Measurements from ENCODE around the gene DDX31.

Gene DDX31

DNA sequence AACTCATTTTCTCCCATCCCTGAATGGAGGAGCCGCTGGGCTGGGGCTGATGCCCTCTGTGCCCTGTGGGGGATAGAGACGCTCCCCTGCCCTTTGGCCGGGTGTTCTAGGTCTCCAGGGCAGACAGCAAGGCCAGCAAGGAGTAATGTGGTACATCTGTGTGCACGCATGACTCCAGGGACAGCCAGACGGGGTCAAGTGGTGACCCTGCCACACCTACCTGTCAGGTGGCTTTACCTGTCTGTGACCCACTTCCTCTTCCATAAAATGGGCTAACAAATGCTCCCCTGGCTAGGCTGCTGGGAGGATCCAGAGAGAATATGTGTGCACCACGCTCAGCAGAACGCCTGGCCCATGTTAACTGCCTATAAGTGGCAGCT lies 122.7 kb downstream of the DDX31 start:
- DNase-seq (ENCODE audit: low read depth in 2 of 2), result no peak

DNA sequence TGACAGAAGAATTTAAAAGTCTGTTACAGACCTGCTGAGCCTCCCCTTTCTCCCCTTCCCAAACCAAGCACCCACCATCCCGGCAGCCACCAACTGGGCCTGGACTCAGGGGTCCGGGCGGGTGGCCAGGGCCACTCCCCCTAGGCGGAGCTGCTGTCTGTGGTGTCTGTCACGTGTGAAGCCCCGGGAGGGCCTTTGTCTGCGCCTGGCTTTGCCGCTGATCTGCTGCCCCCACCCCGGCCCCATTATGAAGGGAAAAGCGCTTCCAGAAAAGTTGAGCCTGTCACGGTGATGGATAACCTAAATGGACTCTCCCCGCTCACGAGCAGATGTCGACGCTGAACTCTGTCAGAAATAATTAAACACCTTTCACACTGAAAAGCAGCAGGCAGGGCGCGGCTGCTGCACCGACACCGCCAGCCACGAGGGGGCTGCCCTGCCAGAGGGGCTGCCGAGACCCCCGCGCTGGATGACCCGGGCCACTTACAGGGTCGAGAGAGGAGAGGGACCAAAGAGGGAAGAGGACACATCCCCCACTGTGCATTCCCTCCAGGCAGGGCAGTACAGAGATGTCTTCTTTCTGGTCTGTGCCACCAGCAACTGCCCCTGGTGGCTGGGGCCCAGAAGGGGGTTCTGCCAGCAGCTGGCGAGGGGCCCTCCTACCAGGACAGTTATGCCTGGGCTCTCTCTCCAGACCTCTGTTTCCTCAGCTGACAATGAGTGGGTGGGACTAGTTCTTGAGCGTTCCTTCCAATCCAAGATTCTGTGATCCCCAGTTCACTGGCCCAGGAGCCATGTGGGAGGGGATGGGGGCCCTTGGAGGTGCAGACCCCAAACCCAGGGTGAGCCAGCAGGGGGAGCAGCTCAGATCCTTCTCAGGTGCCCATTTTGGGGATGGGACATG lies 123.4 kb downstream of the DDX31 start:
- no peak for DNase-seq (ENCODE audit: low read depth in 2 of 2)

DNA sequence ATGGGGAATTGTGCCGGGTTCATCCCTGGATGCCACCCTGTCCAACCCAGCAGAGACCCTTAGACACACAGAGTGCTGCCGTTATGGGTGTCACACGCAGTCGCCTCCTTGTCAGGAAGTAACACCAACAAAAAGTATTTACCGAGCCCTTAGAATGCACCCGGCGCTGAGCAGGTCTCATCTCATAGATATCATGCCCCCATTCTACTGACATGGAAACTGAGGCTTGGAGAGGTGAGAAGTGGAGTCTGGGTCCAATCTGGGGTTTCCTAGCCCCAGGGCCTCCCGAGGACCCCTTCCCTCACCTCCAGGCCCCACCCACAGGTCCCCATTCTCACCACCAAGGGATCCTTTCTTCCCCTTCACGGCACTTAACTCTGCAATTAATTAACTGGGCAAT lies 124.2 kb downstream of the DDX31 start:
- DNase-seq (ENCODE audit: low read depth in 2 of 2), result no peak

DNA sequence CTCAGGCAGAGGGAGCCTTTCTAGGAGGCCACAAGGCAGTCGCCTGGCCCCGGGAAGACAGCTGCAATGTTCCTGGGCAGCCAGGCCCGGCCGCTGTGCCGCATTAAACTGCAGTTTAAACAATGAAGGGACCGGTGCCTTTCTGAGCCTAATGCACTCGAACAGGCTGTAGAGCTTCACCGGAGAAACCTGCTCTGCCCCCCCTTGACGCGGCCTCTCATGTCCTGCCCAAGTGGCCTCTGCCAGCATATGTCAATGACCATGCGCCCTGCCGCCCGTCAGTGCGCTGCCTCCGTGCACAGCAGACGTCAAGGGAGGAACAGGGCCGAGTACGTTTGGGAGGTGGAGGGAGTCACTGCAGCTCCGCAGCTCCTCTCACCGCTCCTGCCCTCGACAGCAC lies 125.8 kb downstream of the DDX31 start:
- DNase-seq (ENCODE audit: low read depth in 2 of 2), result no peak

DNA sequence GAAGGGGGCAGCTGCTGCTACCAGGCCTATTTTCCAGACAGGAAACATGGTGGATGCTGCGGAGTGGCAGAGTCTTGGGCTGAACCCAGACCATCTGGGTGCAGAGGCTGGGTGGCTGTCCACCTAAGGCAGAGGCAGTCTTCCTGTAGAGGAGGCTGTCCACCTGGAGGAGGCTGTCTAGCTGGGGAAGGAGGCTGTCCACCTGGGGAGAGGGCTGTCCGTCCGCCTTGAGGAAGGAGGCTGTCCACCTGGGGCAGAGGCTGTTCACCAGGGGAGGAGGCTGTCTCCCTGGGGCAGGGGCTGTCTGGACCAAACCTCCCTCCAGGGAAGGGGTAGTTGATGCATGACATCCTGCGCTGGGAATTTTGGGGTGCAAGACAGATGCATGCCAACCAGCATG lies 126.5 kb downstream of the DDX31 start:
- DNase-seq (ENCODE audit: low read depth in 2 of 2), result no peak
